ENCODE measurements around the gene REST.

Gene REST

DNA sequence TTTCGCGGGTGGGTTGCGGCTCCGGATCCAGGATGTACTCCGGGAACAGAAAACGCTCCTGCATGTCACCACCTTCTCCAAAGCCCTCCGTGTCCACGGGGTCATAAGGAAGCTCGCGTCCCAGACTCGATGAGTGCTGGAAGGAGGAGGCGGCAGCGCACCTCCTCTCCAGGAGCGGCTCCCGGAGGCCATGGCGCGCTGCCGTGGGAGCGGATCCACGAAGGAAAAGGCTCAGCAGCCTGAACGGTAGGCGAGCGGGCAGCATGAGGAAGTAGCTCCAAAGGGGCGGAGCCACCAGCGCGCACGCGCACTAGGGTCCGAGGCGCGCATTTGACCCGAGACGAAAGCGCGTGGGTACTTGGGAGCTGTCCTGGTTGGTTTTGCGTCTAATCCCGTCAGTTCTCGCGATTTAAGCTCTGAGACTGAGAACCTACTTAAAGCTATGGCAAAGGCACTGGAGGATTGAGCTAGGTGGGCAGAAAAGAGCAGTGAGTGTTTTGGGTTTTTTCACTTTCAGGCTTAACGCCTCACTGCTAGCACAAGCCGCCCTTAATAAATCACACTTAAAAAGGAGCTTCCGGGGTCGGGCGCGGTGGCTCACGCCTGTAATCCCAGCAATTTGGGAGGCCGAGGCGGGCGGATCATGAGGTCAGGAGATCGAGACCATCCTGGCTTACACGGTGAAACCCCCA is 69.8 kb downstream of the REST start, which contains the start of gene NOA1:
TSS of gene NOA1 (minus strand) at position 286 of the 692 bp plus-strand sequence. CDS start at position 265, 21 bp downstream.
- peak; percentile 83 to 92 for DNase-seq

DNA sequence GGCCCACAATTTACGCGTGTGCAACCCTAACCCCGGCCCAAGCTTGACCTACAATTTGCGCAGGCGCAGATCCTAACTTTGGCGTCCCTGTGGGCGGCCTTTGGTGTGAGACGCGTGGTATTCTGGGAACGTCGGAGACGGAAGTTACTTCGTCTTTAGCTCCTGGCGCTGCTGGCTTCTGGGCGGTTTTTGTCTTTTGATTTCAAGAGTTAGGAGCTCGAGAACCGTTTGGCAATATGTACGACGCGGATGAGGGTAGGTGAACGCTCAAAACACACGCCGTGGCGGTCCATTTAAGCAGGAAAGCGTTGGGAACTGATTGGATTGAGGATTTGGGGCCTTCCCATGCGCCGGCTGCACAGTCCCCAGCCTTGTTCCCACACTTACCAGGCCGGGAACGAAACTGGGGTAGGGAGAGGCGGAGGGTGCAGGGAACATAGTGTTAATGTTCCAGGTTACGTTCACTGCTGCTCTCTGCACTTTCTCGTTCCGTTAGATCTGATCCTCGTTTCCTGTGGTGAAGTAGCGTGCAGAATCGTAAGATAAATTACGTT is 71.1 kb downstream of the REST start, which contains the start of gene POLR2B:
TSS of gene POLR2B (plus strand) at position 147 of the 554 bp plus-strand sequence. CDS start at position 237, 90 bp downstream.
- peak; percentile 85 to 90 for DNase-seq

- DNase-seq: no peak
Measured at GRCh38 chr4:56979421-56980072, 71.8 kb downstream of the REST start.

GRCh38 chr4:56981795-56982201 is 74.1 kb downstream of the REST start:
- no peak for DNase-seq

- no peak for DNase-seq
Measured at GRCh38 chr4:56986192-56986591, 78.5 kb downstream of the REST start.

DNA sequence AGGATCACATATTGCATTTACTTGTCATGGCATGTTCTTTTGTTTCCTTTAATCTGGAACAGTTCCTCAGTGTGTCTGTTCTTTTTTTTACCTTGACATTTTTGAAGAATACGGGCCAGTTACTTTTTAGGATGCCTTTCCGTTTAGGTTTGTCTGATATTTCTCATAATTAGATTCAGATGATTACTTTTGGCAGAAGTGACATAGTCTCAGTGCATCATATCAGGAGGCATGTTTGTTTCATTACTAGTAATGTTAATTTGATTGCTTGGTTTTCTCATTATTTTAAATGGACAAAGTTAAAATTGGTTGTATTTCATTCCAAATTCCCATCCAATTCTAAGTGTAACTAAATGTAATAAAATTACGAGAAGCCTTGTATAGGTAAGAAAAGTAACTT is 79.3 kb downstream of the REST start:
- no peak for DNase-seq

DNA sequence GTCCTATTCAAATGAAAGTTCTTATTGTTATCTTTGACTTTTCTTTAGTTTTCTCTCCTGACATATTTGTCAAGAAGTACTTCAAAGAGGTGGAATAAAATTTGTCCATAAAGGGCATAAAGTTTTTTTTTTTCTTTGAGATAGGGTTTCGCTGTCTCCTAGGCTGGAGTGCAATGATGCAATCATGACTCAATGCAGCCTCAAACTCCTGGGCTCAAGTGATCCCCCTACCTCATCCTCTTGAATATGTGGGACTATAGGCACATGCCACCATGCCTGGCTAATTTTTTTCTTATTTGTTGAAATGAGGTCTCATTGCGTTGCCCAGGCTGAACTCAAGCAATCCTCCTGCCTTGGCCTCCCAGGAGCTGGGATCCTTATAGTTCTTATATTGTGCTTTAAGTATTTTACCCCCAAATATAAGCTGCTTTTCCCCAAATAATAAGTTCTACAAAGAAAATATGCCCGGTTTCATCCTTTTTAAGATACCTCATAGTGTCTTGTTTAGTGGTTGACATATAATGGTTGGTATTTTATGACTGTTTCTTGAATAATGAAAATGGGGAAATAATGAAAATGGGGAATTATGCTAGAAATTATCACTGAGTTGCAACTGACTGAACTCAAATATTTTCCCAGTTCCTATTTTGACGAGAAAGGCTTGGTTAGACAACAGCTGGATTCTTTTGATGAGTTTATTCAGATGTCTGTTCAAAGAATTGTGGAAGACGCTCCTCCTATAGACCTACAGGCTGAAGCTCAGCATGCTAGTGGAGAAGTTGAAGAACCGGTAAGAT is 82.6 kb downstream of the REST start:
- DNase-seq: no peak

GRCh38 chr4:56995525-56995924 is 87.8 kb downstream of the REST start:
- no peak for DNase-seq

GRCh38 chr4:56999751-57000150 is 92.1 kb downstream of the REST start:
- no peak for DNase-seq

GRCh38 chr4:57013543-57014120 is 105.9 kb downstream of the REST start:
- DNase-seq: no peak
